Measurements from ENCODE around the gene ZSCAN1.
"Not testable (repeated sequence)": the region's sequence is repeated elsewhere in the genome, so short reads cannot be mapped to it uniquely, and the experiment has no call there.

The ZSCAN1 gene

DNA sequence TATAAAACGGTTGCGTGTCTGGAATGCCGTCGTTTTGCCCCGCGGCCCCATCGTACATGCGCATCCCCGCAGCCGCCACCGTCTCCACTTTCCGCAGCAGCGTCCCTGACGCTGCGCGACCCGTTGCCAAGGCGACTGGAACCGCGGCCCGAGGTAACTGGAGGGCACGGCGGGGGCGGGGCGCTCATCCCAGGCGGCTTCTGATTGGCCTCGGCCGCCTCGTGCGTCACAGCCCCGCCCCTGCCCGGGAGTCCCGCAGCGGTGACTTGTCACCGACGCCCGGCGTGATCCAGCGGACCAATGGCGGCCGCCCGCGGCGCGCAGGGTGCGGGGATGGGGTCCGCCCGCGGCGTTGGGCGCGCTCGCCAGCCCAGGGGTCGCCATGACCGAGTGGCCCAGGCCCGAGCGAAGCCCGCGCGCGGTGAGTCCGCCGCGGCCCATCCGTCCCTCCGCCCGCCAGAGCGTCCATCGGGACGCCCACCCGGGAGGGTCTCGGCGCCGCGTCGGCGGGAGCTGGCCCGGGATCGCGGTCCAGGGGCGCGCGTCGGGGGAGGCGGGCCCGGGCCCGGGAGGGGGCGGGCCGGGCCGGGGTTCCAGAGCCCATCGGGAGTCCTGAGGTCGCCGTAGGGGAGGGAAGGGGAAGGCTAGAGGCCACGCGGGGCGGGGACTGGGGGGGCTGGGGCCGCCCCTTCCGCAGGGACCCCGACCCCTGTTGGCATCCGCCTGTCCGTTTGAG lies at the start of gene ZSCAN1:
TSS of gene ZSCAN1 (plus strand) at position 285 of the 736 bp plus-strand sequence. CDS start 3,812 bp downstream, outside the sequence.
- no peak for DNase-seq

GRCh38 chr19:57992841-57993240 lies 41.0 kb upstream of the ZSCAN1 start:
- DNase-seq, result no peak

DNA sequence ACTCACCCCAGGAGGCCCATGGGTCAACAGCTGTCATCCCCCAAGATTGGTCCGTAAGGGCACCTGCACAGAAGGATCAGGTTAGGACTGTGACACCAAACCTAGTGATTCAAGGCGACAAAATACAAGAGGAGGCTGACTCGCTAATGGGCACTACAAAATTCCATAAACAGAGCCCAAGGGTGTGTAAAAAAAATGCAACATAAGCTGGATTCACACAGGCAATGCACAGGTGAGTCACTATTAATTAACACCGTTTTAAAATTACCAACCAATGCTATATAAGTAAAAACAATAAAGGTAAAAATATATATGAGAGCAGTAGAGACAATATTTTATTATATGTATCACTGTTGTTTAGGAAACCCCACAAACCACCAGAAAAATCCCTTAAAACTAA lies 33.1 kb upstream of the ZSCAN1 start:
- no peak for DNase-seq

DNA sequence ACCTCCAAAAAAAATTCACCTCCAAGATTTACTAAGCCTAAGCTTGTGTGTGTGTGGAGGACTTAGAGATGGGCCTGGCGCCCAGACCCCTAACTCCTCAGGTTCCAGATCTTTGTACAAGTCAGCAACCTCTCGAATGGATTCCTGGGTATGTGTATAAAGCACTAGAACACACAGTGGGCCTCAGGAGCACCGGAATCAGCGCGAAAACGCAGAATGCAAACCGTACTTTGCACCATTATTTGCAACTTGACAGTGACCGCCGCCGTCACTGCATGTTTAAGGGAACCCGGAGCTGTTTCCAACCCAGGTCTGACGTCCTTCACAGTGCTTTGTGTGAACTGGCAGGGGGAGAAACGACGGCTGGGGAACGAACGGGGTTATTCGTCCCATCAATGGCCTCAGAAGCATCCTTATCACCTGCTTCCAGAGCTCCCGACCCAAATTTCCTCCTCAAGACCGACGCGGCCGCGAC lies 31.9 kb upstream of the ZSCAN1 start:
- no peak for DNase-seq

- DNase-seq, result peak; percentile 76
Observed at GRCh38 chr19:58002384-58003173, 31.2 kb upstream of the ZSCAN1 start, which contains the start of gene ZNF606. Gene ZNF606, minus strand, starts transcription at chr19:58002820. Its CDS starts 1,501 bp downstream, at chr19:58001319.

- DNase-seq, result no peak
Observed at GRCh38 chr19:58003174-58003828, 30.5 kb upstream of the ZSCAN1 start.

DNA sequence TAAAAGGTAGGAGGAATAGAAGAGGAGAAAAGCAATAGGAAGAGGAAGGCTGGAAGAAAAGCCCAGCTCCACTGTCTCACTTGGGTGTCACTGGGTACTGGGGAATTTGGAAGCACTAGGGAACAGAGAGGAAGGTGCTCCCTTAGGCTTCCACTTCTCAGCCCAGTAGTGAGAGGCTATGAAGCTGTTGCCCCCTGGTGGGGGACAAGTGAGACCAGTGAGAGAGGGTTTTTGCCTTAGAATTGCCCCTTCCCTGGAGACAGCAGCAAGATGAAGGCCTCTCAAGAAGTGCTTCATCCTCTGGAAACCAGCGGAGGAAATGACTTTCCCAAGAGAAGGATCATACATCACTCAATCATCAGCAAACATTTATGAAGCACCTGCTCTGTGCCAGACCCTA lies 26.5 kb upstream of the ZSCAN1 start:
- no peak for DNase-seq

GRCh38 chr19:58008877-58009276 lies 24.9 kb upstream of the ZSCAN1 start:
- DNase-seq, result not testable (repeated sequence)

DNA sequence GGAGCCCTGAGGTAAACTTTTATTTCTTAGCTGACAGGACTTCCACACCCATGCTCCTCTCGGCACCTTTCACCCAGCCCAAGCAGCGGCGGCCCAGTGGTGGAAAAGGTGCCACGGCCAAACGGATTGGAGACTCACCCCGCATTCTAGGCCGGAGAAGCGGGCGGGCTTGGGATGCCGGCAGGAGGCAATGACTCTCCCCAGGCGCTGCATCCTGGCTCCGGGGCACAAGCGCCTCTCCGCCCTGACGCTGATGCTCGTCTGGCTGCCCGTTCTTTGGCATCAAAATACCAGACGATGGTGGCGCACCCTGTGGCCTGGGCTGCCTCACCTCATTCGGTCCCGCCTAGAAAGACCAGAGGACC lies 24.5 kb upstream of the ZSCAN1 start:
- DNase-seq, result no peak

DNA sequence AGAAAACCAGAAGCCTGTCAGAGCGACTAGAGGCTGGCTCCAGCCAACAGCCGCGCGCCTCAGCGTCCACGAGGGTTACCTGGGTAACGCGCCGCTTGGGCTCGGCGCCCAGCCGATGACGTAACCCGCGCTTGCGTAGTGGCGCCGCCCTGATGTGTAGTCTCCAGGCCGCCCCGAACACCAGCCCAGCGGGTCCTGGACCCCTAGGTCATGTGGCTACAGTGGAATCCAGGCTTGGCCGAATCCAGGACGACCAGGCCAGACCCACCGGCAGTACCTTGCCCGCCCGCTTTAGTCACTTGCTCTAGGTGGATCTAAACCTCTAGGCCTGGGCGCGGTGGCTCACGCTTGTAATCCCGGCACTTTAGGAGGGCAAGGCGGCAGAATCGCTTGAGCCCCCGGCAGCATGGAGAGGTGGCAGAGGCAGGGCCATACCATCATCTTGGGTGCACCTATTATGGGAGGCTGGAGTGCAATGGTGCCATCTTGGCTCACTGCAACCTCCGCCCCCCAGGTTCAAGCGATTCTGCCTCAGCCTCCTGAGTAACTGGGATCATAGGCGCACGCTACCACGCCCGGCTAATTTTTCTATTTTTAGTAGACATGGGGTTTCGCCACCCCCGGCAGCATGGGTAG lies 24.0 kb upstream of the ZSCAN1 start:
- DNase-seq, result no peak

- no peak for DNase-seq
Observed at GRCh38 chr19:58010507-58010906, 23.3 kb upstream of the ZSCAN1 start.

- DNase-seq, result no peak
Observed at GRCh38 chr19:58014141-58014540, 19.7 kb upstream of the ZSCAN1 start.

GRCh38 chr19:58020129-58020528 lies 13.7 kb upstream of the ZSCAN1 start:
- no peak for DNase-seq

DNA sequence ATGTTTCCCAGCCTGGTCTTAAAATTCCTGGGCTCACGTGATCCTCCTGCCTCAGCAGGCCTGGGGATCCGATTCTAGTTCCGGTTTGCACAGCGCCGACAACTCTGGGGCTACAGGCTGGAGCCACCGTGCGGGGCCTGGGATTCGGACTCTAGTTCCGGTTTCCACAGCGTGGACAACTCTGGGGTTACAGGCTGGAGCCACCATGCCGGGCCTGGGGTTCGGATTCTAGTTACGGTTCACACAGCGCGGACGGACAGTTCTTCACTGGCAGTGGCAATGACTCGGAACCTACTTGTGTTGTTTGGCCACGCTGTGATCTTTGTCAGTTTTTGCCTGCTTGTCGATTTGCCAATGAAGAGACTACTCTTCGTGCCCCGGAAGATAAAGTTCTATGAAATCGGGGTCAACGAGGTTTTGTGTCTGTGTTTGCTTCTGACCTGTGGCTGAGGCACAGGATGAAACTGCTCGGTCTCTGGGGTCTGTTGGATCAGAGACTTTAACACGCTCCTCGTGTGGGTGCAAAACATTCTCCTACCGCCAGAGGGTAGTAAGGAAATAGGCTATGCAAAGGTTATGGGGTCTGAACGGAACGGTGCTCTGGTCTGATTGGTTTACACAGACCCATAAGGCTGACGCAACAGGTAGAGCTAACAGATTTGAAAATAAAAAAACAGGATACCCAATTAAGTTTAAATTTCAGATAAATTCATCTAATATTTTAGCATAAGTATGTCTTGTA lies 12.1 kb upstream of the ZSCAN1 start:
- DNase-seq, result peak; percentile 4

GRCh38 chr19:58022283-58022660 lies 11.6 kb upstream of the ZSCAN1 start:
- no peak for DNase-seq

DNA sequence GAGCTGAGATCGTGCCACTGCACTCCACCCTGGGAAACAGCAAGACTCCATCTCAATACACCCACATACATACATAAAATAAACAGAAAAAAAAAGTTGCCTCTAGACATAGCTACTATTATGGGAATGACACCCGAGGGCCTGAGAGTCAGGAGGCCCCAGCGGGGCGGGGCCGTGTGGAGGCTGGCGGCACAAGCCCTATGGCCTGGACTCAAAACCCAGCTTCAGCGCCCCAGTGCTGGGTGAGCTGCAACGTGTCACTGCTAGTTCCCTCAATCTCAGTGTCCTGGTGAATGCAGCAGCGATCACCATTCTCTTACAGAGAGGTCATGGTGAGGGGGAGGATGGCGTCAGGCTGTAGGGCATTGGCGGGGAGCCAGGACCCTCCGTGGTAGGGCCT lies 9.2 kb upstream of the ZSCAN1 start:
- no peak for DNase-seq

- DNase-seq, result no peak
Observed at GRCh38 chr19:58034477-58034793, 610 bp downstream of the ZSCAN1 start.

DNA sequence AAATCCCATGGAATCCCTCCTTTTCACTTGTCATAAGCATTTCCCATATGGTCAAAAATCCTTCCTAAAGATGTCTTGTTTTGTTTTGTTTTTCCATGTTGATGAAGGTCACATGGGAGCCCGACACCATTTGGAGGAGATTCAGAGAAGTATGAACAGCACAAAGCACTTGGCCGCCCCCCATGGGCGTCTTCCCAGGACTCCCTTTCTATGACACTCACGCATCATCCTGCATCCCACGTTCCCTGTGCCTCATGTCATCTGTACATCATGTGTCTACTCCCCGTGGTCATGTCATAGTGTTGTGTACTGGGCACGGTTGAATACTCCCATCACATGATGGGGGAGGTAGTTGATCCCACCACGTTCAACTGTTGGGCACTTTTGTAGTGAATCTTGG lies 2.0 kb downstream of the ZSCAN1 start:
- DNase-seq, result no peak

- no peak for DNase-seq
Observed at GRCh38 chr19:58037927-58038687, 4.3 kb downstream of the ZSCAN1 start.

- DNase-seq, result no peak
Observed at GRCh38 chr19:58038688-58039204, 4.9 kb downstream of the ZSCAN1 start.

- DNase-seq, result no peak
Observed at GRCh38 chr19:58040751-58041525, 7.1 kb downstream of the ZSCAN1 start.

Data from stimulated activated naive CD4-positive, alpha-beta T cell treated with Interleukin-2 at 50 U/mL for 16 hours (primary cell).